Measurements from ENCODE around the gene MUC20.
"Not testable (repeated sequence)": the region's sequence is repeated elsewhere in the genome, so short reads cannot be mapped to it uniquely, and the experiment has no call there.

MUC20 gene

GRCh38 chr3:195757438-195757770, 36.6 kb downstream of the MUC20 start:
- no peak for DNase-seq

GRCh38 chr3:195757827-195758226, 37.0 kb downstream of the MUC20 start:
- no peak for DNase-seq

GRCh38 chr3:195758721-195759353, 38.1 kb downstream of the MUC20 start:
- no peak for DNase-seq

GRCh38 chr3:195760345-195761122, 39.8 kb downstream of the MUC20 start:
- no peak for DNase-seq

GRCh38 chr3:195761123-195761566, 40.4 kb downstream of the MUC20 start:
- DNase-seq: no peak

- DNase-seq: no peak
Observed at GRCh38 chr3:195761567-195762248, 40.9 kb downstream of the MUC20 start.

- no peak for DNase-seq
Observed at GRCh38 chr3:195762249-195762585, 41.4 kb downstream of the MUC20 start.

GRCh38 chr3:195762611-195763010, 41.8 kb downstream of the MUC20 start:
- DNase-seq: no peak

- no peak for DNase-seq
Observed at GRCh38 chr3:195763076-195763830, 42.5 kb downstream of the MUC20 start.

- no peak for DNase-seq
Observed at GRCh38 chr3:195763843-195764825, 43.4 kb downstream of the MUC20 start.

- DNase-seq: no peak
Observed at GRCh38 chr3:195764961-195765706, 44.4 kb downstream of the MUC20 start.

GRCh38 chr3:195766671-195767070, 45.9 kb downstream of the MUC20 start:
- no peak for DNase-seq

GRCh38 chr3:195767792-195768191, 47.0 kb downstream of the MUC20 start:
- DNase-seq: no peak

GRCh38 chr3:195768414-195768813, 47.6 kb downstream of the MUC20 start:
- DNase-seq: no peak

- no peak for DNase-seq
Observed at GRCh38 chr3:195768831-195769303, 48.1 kb downstream of the MUC20 start.

GRCh38 chr3:195769551-195769950, 48.8 kb downstream of the MUC20 start:
- no peak for DNase-seq

GRCh38 chr3:195770081-195770840, 49.5 kb downstream of the MUC20 start:
- DNase-seq: no peak

- DNase-seq: not testable (repeated sequence)
Observed at GRCh38 chr3:195770841-195771645, 50.3 kb downstream of the MUC20 start.

GRCh38 chr3:195771646-195772300, 51.0 kb downstream of the MUC20 start:
- no peak for DNase-seq
